Testis (tissue), 3 donors: Measurements from ENCODE around the gene CDH2. TPM values are rescaled to one million over a fixed set of nuclear protein-coding genes. Genes with fewer than 3 reads are reported as not detected.

ENCODE experiments used
- DNase-seq: peaks from one replicate; pipeline ENCODE4 v3.0.0-alpha.2; 2019
- H3K27ac ChIP-seq, 2 donors: fragments of 200-600 bp; sonication (generic); one replicate each; pipeline ENCODE4 v1.5.1; 2019
- H3K27me3 ChIP-seq: fragments of 200-600 bp; sonication (generic); one replicate; pipeline ENCODE4 v1.5.1; 2019
- H3K36me3 ChIP-seq: fragments of 200-600 bp; sonication (generic); one replicate; pipeline ENCODE4 v1.5.1; 2017; ENCODE audit warnings: low read depth; ENCODE audit errors: missing control alignments
- H3K4me1 ChIP-seq: fragments of 200-600 bp; sonication (generic); one replicate; pipeline ENCODE4 v1.5.1; 2019
- H3K4me3 ChIP-seq, 2 donors: fragments of 200-600 bp; sonication (generic); one replicate each; pipeline ENCODE4 v1.5.1; 2017 to 2019
- H3K9me3 ChIP-seq: fragments of 200-600 bp; sonication (generic); one replicate; pipeline ENCODE4 v1.5.1; 2017
- POLR2A ChIP-seq: fragments of 450-650 bp; IDR thresholded peaks from one replicate; pipeline ENCODE4 v1.6.1; 2017; ENCODE audit warnings: antibody characterized with exemption, mild to moderate bottlenecking, moderate library complexity
- WGBS, 2 donors: methylation state at CpG; one replicate each; pipeline ENCODE4 v1.1.5; 2018; 5-methylcytosine and 5-hydroxymethylcytosine counted together
- intact Hi-C: fragments of 100-400 bp; cut with DNase I; formaldehyde crosslinking; loops from one replicate; pipeline ENCODE4 v1.15.1; 2023; ENCODE audit warnings: low total_unique reads
- polyA plus RNA-seq: library from polyadenylated mRNA; stranded (reverse); fragments of 350-450 nt; fragmentation: Illumina TruSeq; extraction: RNeasy Lipid Tissue Mini Kit (QIAGEN cat#74804); gene quantifications from one replicate; pipeline ENCODE4 v1.2.3, GENCODE V29; 2014; ENCODE audit warnings: low read depth, low replicate concordance; ENCODE audit not compliant: insufficient read depth
- total RNA-seq, 2 donors: library from RNA; depleted of rRNA; stranded (reverse); fragments of >200 nt; gene quantifications; one replicate each; pipeline ENCODE4 v1.2.3, GENCODE V29; 2016
- TF ChIP-seq, protein P1 (sequence below), 3 experiments: fragments of 450-650 bp in 2 of 3; fragments of 200-600 bp in 1 of 3; sonication (generic) in 1 of 3; IDR thresholded peaks; one replicate each; pipeline ENCODE4 v1.5.1; 2016 to 2019; ENCODE audit warnings: antibody characterized with exemption in 3 of 3, mild to moderate bottlenecking in 2 of 3, moderate library complexity in 1 of 3

The CDH2 gene
- total and polyA plus RNA-seq, 3 donors from 2014 or later = 98.6 to 165 (median 128) TPM

DNA sequence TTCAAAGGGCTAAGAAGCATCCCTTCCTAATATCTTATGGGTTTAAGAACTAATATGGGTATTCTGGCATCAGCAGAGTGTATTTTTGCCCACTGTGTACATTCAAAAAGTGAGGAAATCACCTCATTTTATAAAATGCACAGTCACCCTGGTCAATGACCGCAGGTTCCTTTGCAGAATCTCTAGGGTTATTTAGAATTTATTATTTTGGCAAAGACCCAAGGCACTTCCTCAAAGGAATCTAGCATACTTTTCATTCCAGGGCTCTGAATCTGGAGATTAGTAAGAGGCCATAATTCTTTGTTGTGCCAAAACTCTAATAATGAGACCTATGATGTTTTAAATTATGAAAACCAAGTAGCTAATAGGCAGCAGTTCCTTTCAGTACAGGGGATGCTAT is 27.2 kb upstream of the CDH2 start:
- H3K4me3 ChIP-seq = no peak overlapping the region
- intact Hi-C loops = no loop called here
- H3K9me3 ChIP-seq = no peaks in the 10 kb centered on the region
- WGBS, 2 donors = 36 to 38% methylated on average over 1 of the region's 1 CpG
- TF ChIP-seq POLR2A = no peak
- TF ChIP-seq, protein P1, sequence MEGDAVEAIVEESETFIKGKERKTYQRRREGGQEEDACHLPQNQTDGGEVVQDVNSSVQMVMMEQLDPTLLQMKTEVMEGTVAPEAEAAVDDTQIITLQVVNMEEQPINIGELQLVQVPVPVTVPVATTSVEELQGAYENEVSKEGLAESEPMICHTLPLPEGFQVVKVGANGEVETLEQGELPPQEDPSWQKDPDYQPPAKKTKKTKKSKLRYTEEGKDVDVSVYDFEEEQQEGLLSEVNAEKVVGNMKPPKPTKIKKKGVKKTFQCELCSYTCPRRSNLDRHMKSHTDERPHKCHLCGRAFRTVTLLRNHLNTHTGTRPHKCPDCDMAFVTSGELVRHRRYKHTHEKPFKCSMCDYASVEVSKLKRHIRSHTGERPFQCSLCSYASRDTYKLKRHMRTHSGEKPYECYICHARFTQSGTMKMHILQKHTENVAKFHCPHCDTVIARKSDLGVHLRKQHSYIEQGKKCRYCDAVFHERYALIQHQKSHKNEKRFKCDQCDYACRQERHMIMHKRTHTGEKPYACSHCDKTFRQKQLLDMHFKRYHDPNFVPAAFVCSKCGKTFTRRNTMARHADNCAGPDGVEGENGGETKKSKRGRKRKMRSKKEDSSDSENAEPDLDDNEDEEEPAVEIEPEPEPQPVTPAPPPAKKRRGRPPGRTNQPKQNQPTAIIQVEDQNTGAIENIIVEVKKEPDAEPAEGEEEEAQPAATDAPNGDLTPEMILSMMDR (IDR thresholded peaks at IDR 0.05) = no peak
- DNase-seq = no peak
- H3K27ac ChIP-seq = no peak overlapping the region
- no peaks in the 10 kb centered on the region for H3K4me1 ChIP-seq
- no peaks in the 10 kb centered on the region for H3K27me3 ChIP-seq
- H3K36me3 ChIP-seq = no peaks in the 10 kb centered on the region

DNA sequence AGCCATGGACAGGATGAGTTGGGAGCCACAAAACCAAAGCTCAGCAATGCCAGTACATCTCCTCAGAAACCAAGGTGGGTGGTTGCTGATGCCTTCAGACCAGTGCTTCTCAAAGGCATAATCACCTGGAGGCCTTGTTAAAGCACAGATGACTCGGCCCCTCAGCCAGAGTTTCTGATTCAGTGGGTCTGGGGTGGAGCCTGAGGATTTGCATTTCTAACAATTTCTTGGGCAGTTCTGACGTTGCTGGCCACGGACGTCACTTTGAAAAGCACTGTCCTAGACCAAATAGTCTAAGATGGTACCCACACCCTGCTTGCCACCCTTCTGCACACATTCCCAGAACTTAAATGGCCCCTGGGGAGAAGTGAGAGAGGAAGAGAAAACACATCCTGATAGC is 24.1 kb upstream of the CDH2 start:
- Histone ChIP-seq H3K4me1 (no peaks in the 10 kb centered on the region), H3K9me3 (no peaks in the 10 kb centered on the region), H3K36me3 (no peaks in the 10 kb centered on the region), H3K27me3 (no peaks in the 10 kb centered on the region), H3K4me3 (no peak overlapping the region), H3K27ac (no peak overlapping the region)
- 82 to 83% methylated on average over 4 of the region's 4 CpGs for WGBS, 2 donors
- intact Hi-C loops = no loop called here
- no peak for DNase-seq
- TF ChIP-seq, protein P1 (IDR thresholded peaks at IDR 0.05) = no peak
- no peak for TF ChIP-seq POLR2A

DNA sequence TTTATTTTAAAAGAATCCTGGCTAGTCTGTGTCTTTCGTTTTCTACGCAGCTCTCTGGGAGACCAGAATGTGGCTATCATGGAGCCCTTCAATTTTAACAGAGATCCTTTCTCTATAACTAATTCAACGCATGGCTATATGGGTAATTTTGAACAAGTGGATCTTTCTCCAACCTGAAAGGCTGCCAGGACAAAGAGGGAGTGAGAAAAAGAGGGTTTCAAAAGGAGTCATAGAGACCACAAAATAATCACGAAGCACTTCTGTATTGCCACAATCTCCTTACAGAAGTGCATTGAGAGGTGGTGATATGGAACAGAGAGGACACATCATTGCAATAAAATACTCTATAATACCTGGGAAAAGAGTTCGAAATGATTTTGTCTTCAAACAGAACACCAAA is 21.7 kb upstream of the CDH2 start:
- DNase-seq = no peak
- TF ChIP-seq, protein P1 (IDR thresholded peaks at IDR 0.05) = no peak
- no peak for TF ChIP-seq POLR2A
- WGBS, 2 donors = 83 to 94% methylated on average over 5 of the region's 5 CpGs
- Histone ChIP-seq H3K27ac (no peak overlapping the region), H3K9me3 (no peaks in the 10 kb centered on the region), H3K4me3 (no peak overlapping the region), H3K4me1 (no peaks in the 10 kb centered on the region), H3K36me3 (no peaks in the 10 kb centered on the region), H3K27me3 (no peaks in the 10 kb centered on the region)
- intact Hi-C loops = no loop called here

DNA sequence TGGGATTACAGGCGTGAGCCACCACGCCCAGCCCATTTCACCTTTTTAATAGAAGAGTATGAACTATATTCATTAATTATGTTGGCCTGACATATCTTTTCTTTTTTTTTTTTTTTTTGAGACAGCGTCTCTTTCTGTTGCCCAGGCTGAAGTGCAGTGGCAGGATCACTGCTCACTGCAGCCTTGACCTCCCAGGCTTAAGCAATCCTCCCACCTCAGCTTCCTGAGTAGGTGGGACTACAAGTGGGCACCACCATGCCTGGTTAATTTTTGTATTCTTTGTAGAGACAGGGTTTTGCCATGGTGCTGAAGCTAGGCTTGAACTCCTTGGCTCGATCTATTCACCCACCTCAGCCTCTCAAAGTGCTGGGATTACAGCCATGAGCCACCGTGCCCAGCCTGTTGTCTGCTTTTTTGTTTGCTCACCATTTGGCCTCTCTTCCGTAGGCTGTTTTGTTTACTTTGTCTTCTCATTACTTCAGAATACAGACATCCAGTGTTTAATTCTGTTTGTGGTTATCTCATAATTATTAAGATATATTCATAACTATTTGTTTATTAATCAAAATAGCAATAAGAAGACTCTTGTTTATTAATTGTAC is 16.3 kb upstream of the CDH2 start:
- Histone ChIP-seq H3K4me1 (no peaks in the 10 kb centered on the region), H3K27ac (no peak overlapping the region), H3K9me3 (no peaks in the 10 kb centered on the region), H3K4me3 (no peak overlapping the region), H3K36me3 (no peaks in the 10 kb centered on the region), H3K27me3 (no peaks in the 10 kb centered on the region)
- DNase-seq = no peak
- 77 to 84% methylated on average over 6 of the region's 6 CpGs for WGBS, 2 donors
- TF ChIP-seq, protein P1 (IDR thresholded peaks at IDR 0.05) = no peak
- no peak for TF ChIP-seq POLR2A
- intact Hi-C loops = no loop called here
